ENCODE data around the gene KCTD2. TPM values are rescaled to one million over a fixed set of nuclear protein-coding genes. Genes with fewer than 3 reads are reported as not detected.

Gene KCTD2
- polyA plus RNA-seq, 1 experiment = 36.0 TPM

- H3K4me3 ChIP-seq (ENCODE audit: low read depth, low read length) = no peak overlapping the region
- H3K27ac ChIP-seq (ENCODE audit: low read depth, low read length) = no peak overlapping the region
- TF ChIP-seq, protein P1, sequence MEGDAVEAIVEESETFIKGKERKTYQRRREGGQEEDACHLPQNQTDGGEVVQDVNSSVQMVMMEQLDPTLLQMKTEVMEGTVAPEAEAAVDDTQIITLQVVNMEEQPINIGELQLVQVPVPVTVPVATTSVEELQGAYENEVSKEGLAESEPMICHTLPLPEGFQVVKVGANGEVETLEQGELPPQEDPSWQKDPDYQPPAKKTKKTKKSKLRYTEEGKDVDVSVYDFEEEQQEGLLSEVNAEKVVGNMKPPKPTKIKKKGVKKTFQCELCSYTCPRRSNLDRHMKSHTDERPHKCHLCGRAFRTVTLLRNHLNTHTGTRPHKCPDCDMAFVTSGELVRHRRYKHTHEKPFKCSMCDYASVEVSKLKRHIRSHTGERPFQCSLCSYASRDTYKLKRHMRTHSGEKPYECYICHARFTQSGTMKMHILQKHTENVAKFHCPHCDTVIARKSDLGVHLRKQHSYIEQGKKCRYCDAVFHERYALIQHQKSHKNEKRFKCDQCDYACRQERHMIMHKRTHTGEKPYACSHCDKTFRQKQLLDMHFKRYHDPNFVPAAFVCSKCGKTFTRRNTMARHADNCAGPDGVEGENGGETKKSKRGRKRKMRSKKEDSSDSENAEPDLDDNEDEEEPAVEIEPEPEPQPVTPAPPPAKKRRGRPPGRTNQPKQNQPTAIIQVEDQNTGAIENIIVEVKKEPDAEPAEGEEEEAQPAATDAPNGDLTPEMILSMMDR (IDR thresholded peaks at IDR 0.05; ENCODE audit: low read depth, low read length) = no peak
- no peaks in the 10 kb centered on the region for H3K9me3 ChIP-seq (ENCODE audit: control insufficient read depth, insufficient read depth, low read length)
- DNase-seq (ENCODE audit: low read depth, low spot score) = no peak
- ChIA-PET POLR2A (no interaction called here), CTCF (interaction anchor here (0.9 to 1.4 kb wide), 2 partner anchors 50 kb away, joined by 3 to 5 read pairs; no protein-coding TSS in a partner anchor)
- H3K27me3 ChIP-seq (ENCODE audit: control insufficient read depth, insufficient read depth, low read length) = no peaks in the 10 kb centered on the region
These were observed 17.4 kb downstream of the KCTD2 start for GRCh38 chr17:75064460-75064859.

DNA sequence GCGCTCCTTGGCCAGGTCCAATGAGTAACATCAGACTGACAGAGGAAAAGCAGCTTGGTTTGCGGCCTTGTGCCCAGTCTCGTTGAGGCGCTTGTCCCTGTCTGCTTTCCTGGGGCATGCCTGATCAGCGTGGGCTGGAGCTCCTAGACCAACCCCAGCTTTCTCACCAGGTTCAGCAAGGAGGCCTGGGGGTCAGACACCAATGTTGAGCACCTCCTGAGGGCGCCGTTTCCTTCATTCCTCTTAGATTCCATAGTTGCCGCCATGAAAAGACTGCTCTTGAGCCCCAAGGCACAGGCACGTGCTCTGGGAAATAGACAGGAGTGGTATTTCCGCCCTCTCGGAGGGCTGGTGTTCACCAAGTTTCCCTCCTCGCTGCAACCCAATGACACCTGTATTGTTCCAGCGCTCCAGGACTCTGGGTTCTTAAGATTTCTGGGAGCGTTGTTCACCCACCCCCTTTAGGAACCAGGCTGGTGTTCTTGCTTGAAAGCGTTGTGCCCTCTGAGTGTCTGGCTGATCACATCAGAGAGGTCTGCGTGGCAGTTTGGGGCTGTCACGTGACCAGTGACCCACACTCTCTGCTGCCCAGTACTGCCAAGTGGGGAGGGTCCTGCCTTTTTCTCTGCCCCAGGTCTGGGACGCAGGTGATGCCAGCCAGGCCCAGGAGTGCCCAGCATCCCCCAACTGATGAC, 18.0 kb downstream of the KCTD2 start:
- Histone ChIP-seq H3K9me3 (ENCODE audit: control insufficient read depth, insufficient read depth, low read length) (no peaks in the 10 kb centered on the region), H3K27me3 (ENCODE audit: control insufficient read depth, insufficient read depth, low read length) (no peaks in the 10 kb centered on the region), H3K4me3 (ENCODE audit: low read depth, low read length) (no peak overlapping the region), H3K27ac (ENCODE audit: low read depth, low read length) (no peak overlapping the region)
- ChIA-PET POLR2A (no interaction called here), CTCF (interaction anchor here (0.9 kb wide), 1 partner anchor 49 kb away, joined by 3 read pairs; no protein-coding TSS in a partner anchor)
- TF ChIP-seq, protein P1 (IDR thresholded peaks at IDR 0.05; ENCODE audit: low read depth, low read length) = no peak
- no peak for DNase-seq (ENCODE audit: low read depth, low spot score)

GRCh38 chr17:75065562-75066151, 18.6 kb downstream of the KCTD2 start:
- H3K4me3 ChIP-seq (ENCODE audit: low read depth, low read length) = no peak overlapping the region
- POLR2A ChIA-PET = no interaction called here
- DNase-seq (ENCODE audit: low read depth, low spot score) = no peak
- no peaks in the 10 kb centered on the region for H3K9me3 ChIP-seq (ENCODE audit: control insufficient read depth, insufficient read depth, low read length)
- H3K27ac ChIP-seq (ENCODE audit: low read depth, low read length) = no peak overlapping the region
- TF ChIP-seq, protein P1 (IDR thresholded peaks at IDR 0.05; ENCODE audit: low read depth, low read length) = no peak
- CTCF ChIA-PET = no interaction called here
- H3K27me3 ChIP-seq (ENCODE audit: control insufficient read depth, insufficient read depth, low read length) = no peaks in the 10 kb centered on the region

DNA sequence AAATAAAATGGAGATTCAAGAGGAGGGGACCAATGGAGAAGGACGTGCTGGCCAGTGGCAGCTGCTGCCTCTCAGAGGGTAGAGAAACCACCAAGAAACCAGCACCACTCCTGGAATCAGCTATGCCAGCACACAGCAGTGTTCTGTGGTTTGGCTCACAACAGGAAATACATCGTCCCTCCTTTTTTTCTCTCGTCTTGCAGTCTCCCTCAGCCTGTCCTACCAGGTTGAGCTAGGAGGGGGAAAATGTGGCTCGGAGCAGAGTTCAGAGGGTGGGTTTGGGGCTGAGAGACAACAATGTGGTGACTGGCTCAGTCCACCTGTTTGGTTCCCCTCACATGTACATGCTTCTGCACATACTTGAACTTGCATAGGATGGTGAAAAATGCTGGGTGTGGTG, 20.8 kb downstream of the KCTD2 start:
- Histone ChIP-seq H3K4me3 (ENCODE audit: low read depth, low read length) (no peak overlapping the region), H3K9me3 (ENCODE audit: control insufficient read depth, insufficient read depth, low read length) (no peaks in the 10 kb centered on the region), H3K27ac (ENCODE audit: low read depth, low read length) (no peak overlapping the region), H3K27me3 (ENCODE audit: control insufficient read depth, insufficient read depth, low read length) (no peaks in the 10 kb centered on the region)
- POLR2A ChIA-PET = interaction anchor here (0.6 kb wide), 2 partner anchors 47 to 104 kb away, joined by 3 to 4 read pairs; no protein-coding TSS in a partner anchor
- CTCF ChIA-PET = interaction anchor here (0.7 to 1.6 kb wide), 2 partner anchors 47 to 59 kb away, joined by 4 read pairs; no protein-coding TSS in a partner anchor
- no peak for DNase-seq (ENCODE audit: low read depth, low spot score)
- TF ChIP-seq, protein P1 (IDR thresholded peaks at IDR 0.05; ENCODE audit: low read depth, low read length) = no peak

- Histone ChIP-seq H3K4me3 (ENCODE audit: low read depth, low read length) (no peak overlapping the region), H3K27me3 (ENCODE audit: control insufficient read depth, insufficient read depth, low read length) (no peaks in the 10 kb centered on the region), H3K9me3 (ENCODE audit: control insufficient read depth, insufficient read depth, low read length) (no peaks in the 10 kb centered on the region), H3K27ac (ENCODE audit: low read depth, low read length) (no peak overlapping the region)
- CTCF ChIA-PET = interaction anchor here (0.7 to 2.2 kb wide), 6 partner anchors 8 to 133 kb away, joined by 3 to 18 read pairs (median 6); no protein-coding TSS in a partner anchor
- TF ChIP-seq, protein P1 (IDR thresholded peaks at IDR 0.05; ENCODE audit: low read depth, low read length) = no peak
- no peak for DNase-seq (ENCODE audit: low read depth, low spot score)
- POLR2A ChIA-PET = no interaction called here
These were observed 21.7 kb downstream of the KCTD2 start for GRCh38 chr17:75068750-75069149.
